Right hindlimb (tissue), 1 donor: Measurements from ENCODE around the gene PYGB.

Experiments
- DNase-seq: peaks from one replicate; pipeline ENCODE4 v3.0.0-alpha.2; 2018

The PYGB gene

GRCh38 chr20:25216199-25216945 lies 31.5 kb upstream of the PYGB start:
- no peak for DNase-seq

GRCh38 chr20:25217161-25218108 lies 30.4 kb upstream of the PYGB start:
- peak; percentile 8 for DNase-seq

GRCh38 chr20:25218109-25218486 lies 29.8 kb upstream of the PYGB start:
- DNase-seq: no peak

- DNase-seq: peak; percentile 13
Measured at GRCh38 chr20:25218492-25218891, 29.4 kb upstream of the PYGB start.

- peak; percentile 6 for DNase-seq
Measured at GRCh38 chr20:25219365-25219764, 28.5 kb upstream of the PYGB start.

- peak; percentile 63 for DNase-seq
Measured at GRCh38 chr20:25220021-25220730, 27.7 kb upstream of the PYGB start.

GRCh38 chr20:25220810-25221591 lies 26.9 kb upstream of the PYGB start:
- peak; percentile 17 for DNase-seq

GRCh38 chr20:25221592-25222460 lies 26.1 kb upstream of the PYGB start:
- peak; percentile 68 for DNase-seq

- DNase-seq: peak; percentile 19
Measured at GRCh38 chr20:25222461-25223178, 25.3 kb upstream of the PYGB start.

GRCh38 chr20:25223179-25223661 lies 24.7 kb upstream of the PYGB start:
- DNase-seq: peak; percentile 19

GRCh38 chr20:25223765-25224720 lies 23.8 kb upstream of the PYGB start:
- peak; percentile 13 for DNase-seq

- DNase-seq: peak; percentile 13
Measured at GRCh38 chr20:25224941-25225340, 22.9 kb upstream of the PYGB start.

- DNase-seq: peak; percentile 15
Measured at GRCh38 chr20:25225642-25226432, 22.0 kb upstream of the PYGB start.

GRCh38 chr20:25226433-25227316 lies 21.2 kb upstream of the PYGB start:
- no peak for DNase-seq

GRCh38 chr20:25227317-25227831 lies 20.5 kb upstream of the PYGB start:
- DNase-seq: no peak

- no peak for DNase-seq
Measured at GRCh38 chr20:25229486-25230165, 18.3 kb upstream of the PYGB start.
